ENCODE data around the gene ATXN7.

- no peak for TF ChIP-seq CTCF (IDR thresholded peaks at IDR 0.05; ENCODE audit: poor library complexity)
- TF ChIP-seq EZH2 (IDR thresholded peaks at IDR 0.05; ENCODE audit: borderline replicate concordance): no peak
These were observed 112.6 kb downstream of the ATXN7 start for GRCh38 chr3:63976161-63976871.

All from hepatocyte (in vitro differentiated cells).